Parietal lobe (tissue), 1 donor: ENCODE measurements around the gene ZNF891. TPM values are rescaled to one million over a fixed set of nuclear protein-coding genes. Genes with fewer than 3 reads are reported as not detected.

Source experiments
- total RNA-seq: library from RNA; depleted of rRNA; stranded (reverse); fragments of >200 nt; gene quantifications from one replicate; pipeline ENCODE4 v1.2.3, GENCODE V29; 2014

Gene ZNF891
- total RNA-seq, result 30.4 TPM

DNA sequence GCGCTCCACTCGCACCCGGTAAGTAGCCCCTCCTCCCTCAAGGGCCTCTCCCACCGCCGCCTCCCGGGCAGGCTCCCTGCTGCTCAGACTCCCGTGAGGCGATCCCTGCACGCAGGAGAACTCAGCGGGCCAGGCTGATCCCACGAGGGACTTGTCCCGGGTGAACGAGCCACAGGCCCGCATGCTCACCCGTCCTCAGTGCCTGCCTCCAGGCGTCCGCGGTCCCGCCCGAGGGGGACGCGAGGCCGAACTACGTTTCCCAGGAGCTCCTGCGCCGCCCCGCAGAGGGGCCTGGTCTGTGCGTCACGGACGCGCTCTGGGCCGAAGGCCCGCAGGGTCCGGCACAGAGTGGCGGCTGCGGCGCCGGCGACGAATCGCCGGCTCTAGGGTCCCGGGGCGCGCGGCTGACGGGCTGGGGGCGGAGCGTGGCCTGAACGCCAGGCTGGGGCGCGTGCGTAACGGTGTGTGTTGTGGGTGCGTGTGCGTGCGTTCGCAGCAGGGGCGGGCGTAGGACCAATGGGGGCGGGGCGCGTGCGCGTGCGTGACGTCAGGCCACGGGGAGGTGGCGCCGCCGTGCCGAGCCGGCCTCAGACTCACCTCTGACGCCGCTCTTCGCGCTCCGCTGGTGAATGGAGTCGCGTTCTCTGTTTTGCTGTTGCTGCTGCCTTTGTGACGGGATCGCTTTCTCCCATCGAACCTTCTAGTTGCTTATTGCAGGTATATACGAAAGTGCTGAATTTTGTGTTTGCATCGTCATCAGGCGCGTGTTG, at the start of gene ZNF891, which contains the start of gene ZNF10:
ZNF891 (minus strand) TSS at position 237 of the 770 bp plus-strand sequence. CDS start 8,356 bp downstream, outside the sequence.
ZNF10 (plus strand) TSS at position 590 of the 770 bp plus-strand sequence. CDS start 13,866 bp downstream, outside the sequence.

DNA sequence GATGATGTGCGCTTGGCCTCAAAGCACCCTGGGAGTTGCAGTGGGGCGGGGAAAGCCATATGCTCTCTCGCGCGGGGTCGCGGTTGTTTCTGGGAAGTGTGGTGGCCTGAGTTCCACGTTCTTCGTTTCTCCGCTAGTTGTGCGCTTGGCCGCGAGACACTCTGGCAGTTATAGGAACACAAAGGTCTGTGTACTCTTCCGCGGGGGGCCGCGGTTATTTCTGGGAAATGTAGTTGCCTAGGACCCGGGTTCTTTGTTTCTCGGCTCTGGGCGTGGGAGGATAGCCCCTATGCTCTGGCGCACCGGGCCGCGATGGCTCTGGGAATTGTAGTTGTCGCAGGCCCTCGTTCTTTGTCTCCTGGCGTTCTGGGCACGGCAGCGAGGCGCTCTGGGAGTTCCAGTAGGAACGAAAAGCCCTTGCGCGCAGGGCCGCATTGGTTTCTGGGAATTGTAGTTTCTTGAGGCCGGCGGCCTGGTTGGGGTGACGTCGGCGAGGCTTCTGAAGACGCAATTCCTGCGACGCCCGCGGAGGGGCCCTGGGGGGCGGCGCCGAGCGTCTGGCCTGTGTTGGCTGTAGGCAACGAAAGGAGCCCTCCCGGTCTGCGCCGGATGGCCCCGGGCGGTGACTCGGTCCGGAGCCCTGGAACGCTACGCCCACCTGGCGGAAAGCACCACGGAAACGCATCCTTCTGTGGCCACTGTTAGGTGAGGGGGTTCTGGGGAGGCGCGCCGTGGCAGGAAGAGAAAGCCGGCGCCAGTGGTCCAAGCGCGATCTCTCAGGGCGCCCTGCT, 49.5 kb downstream of the ZNF891 start, which contains the start of gene ZNF140:
ZNF140 (plus strand) TSS at position 556 of the 791 bp plus-strand sequence. CDS start 398 bp downstream, outside the sequence.

Other genes with a start within 250 kb of the ZNF891 start
- gene CHFR, start 242.7 kb downstream of the ZNF891 start, total RNA-seq, result 73.2 TPM
- 52.0 TPM for gene ZNF605, start 174.0 kb downstream of the ZNF891 start, total RNA-seq
- 32.2 TPM for gene ZNF26, start 143.9 kb downstream of the ZNF891 start, total RNA-seq
- 192 TPM for gene ZNF84, start 92.8 kb downstream of the ZNF891 start, total RNA-seq
- 64.5 TPM for gene ZNF140, start 49.4 kb downstream of the ZNF891 start, total RNA-seq
- 40.4 TPM for gene ZNF10, start 353 bp upstream of the ZNF891 start, total RNA-seq
- gene ZNF268, start 51.2 kb upstream of the ZNF891 start, total RNA-seq, result 61.7 TPM
- gene ANHX, start 105.6 kb upstream of the ZNF891 start, total RNA-seq, result not detected